WTC11 (cell line): ENCODE data around the gene SESN2. TPM values are rescaled to one million over a fixed set of nuclear protein-coding genes. Genes with fewer than 3 reads are reported as not detected.
A peak's percentile ranks its signal among the peaks of the same experiment; 100 is the strongest.

Source experiments
- ATAC-seq: fragments of 200-7000 bp; cut with Tn5 transposase; 2 replicates; pipeline ENCODE4 v1.10.0; 2021; ENCODE audit warnings: mild to moderate bottlenecking, moderate library complexity
- CTCF ChIA-PET: fragments of 300-600 bp; sonication (Branson Sonifier 250); formaldehyde crosslinking; loops from one replicate; lab custom pipeline; 2021; ENCODE audit warnings: antibody characterized with exemption; lab: Charles Lee
- POLR2A ChIA-PET: fragments of 350-600 bp; sonication (Branson Sonifier 250); formaldehyde crosslinking; loops from one replicate; lab custom pipeline; 2021; ENCODE audit warnings: antibody characterized with exemption; lab: Charles Lee
- DNase-seq: peaks from one replicate; pipeline ENCODE4 v3.0.0; 2021; ENCODE audit warnings: low spot score
- H3K27ac Mint-ChIP-seq: 2 replicates; pipeline ENCODE4 v1.8.0; 2021; ENCODE audit warnings: mixed read lengths
- H3K27me3 Mint-ChIP-seq: 2 replicates; pipeline ENCODE4 v1.8.0; 2021; ENCODE audit warnings: low read depth, mild to moderate bottlenecking, moderate library complexity, mixed read lengths
- H3K36me3 Mint-ChIP-seq: 2 replicates; pipeline ENCODE4 v1.8.0; 2021; ENCODE audit warnings: mixed read lengths
- H3K4me1 Mint-ChIP-seq: 2 replicates; pipeline ENCODE4 v1.8.0; 2022; ENCODE audit warnings: mixed read lengths
- H3K4me3 Mint-ChIP-seq: 2 replicates; pipeline ENCODE4 v1.8.0; 2021; ENCODE audit warnings: mild to moderate bottlenecking, moderate library complexity, mixed read lengths
- H3K9me3 Mint-ChIP-seq: 2 replicates; pipeline ENCODE4 v1.8.0; 2021; ENCODE audit warnings: mixed read lengths
- CREM ChIP-seq: sonication (generic); formaldehyde crosslinking; IDR thresholded peaks from 2 replicates; pipeline ENCODE4 v1.8.1; 2022; ENCODE audit warnings: mild to moderate bottlenecking, missing genetic modification reagents, moderate library complexity
- CTCF ChIP-seq: fragments of 200-600 bp; IDR thresholded peaks from 2 replicates; pipeline ENCODE4 v1.8.0; 2022; ENCODE audit warnings: antibody characterized with exemption
- ELF4 ChIP-seq: sonication (generic); formaldehyde crosslinking; IDR thresholded peaks from 2 replicates; pipeline ENCODE4 v1.8.1; 2022; ENCODE audit warnings: low read depth, mild to moderate bottlenecking, moderate library complexity, missing genetic modification reagents
- FOXJ3 ChIP-seq: sonication (generic); formaldehyde crosslinking; IDR thresholded peaks from 2 replicates; pipeline ENCODE4 v1.9.0; 2021; ENCODE audit warnings: missing genetic modification reagents, mild to moderate bottlenecking, borderline replicate concordance
- FOXP1 ChIP-seq: sonication (generic); formaldehyde crosslinking; IDR thresholded peaks from 2 replicates; pipeline ENCODE4 v1.8.0; 2022; ENCODE audit warnings: missing genetic modification reagents, mild to moderate bottlenecking, moderate library complexity, borderline replicate concordance
- GRHL2 ChIP-seq: fragments of 250-450 bp; sonication (Bioruptor Pico); IDR thresholded peaks from 2 replicates; pipeline ENCODE4 v1.8.0; 2022; ENCODE audit warnings: mild to moderate bottlenecking, moderate library complexity; ENCODE audit not compliant: insufficient replicate concordance, severe bottlenecking
- HMGA2 ChIP-seq: fragments of 250-450 bp; sonication (Bioruptor Pico); IDR thresholded peaks from 2 replicates; pipeline ENCODE4 v1.4.0; 2021; ENCODE audit warnings: mild to moderate bottlenecking, moderate library complexity
- IRF2 ChIP-seq: sonication (generic); formaldehyde crosslinking; IDR thresholded peaks from 2 replicates; pipeline ENCODE4 v1.8.0; 2022; ENCODE audit warnings: low read depth, missing genetic modification reagents, borderline replicate concordance
- OVOL2 ChIP-seq: fragments of 250-450 bp; sonication (Bioruptor Pico); IDR thresholded peaks from 2 replicates; pipeline ENCODE4 v1.9.0; 2021; ENCODE audit warnings: mild to moderate bottlenecking, borderline replicate concordance
- PRDM15 ChIP-seq: sonication (generic); formaldehyde crosslinking; IDR thresholded peaks from 2 replicates; pipeline ENCODE4 v1.8.0; 2022; ENCODE audit warnings: missing genetic modification reagents
- RORB ChIP-seq: fragments of 250-450 bp; sonication (Bioruptor Pico); IDR thresholded peaks from 2 replicates; pipeline ENCODE4 v1.9.0; 2021; ENCODE audit warnings: mild to moderate bottlenecking
- ZBTB21 ChIP-seq: sonication (generic); formaldehyde crosslinking; IDR thresholded peaks from 2 replicates; pipeline ENCODE4 v1.8.1; 2023; ENCODE audit warnings: mild to moderate bottlenecking, missing genetic modification reagents, borderline replicate concordance
- ZMAT4 ChIP-seq: fragments of 250-450 bp; sonication (Bioruptor Pico); IDR thresholded peaks from 2 replicates; pipeline ENCODE4 v1.9.0; 2021; ENCODE audit warnings: mild to moderate bottlenecking
- ZNF317 ChIP-seq: sonication (generic); formaldehyde crosslinking; IDR thresholded peaks from 2 replicates; pipeline ENCODE4 v1.8.1; 2023; ENCODE audit warnings: low read depth, mild to moderate bottlenecking, moderate library complexity, missing genetic modification reagents, borderline replicate concordance
- total RNA-seq: library from RNA; stranded (reverse); gene quantifications from 3 replicates; pipeline ENCODE4 v1.2.3, GENCODE V29; 2021
- TF ChIP-seq, protein P1 (sequence below): fragments of 250-450 bp; sonication (Bioruptor Pico); IDR thresholded peaks from 2 replicates; pipeline ENCODE4 v1.9.0; 2021; ENCODE audit warnings: mild to moderate bottlenecking
- TF ChIP-seq, protein P2 (sequence below): sonication (generic); formaldehyde crosslinking; IDR thresholded peaks from 2 replicates; pipeline ENCODE4 v1.8.1; 2023; ENCODE audit warnings: mild to moderate bottlenecking, missing genetic modification reagents, borderline replicate concordance
- TF ChIP-seq, protein P3 (sequence below): fragments of 250-450 bp; sonication (Bioruptor Pico); IDR thresholded peaks from 2 replicates; pipeline ENCODE4 v1.9.0; 2021; ENCODE audit warnings: moderate library complexity, mild to moderate bottlenecking, inconsistent platforms, borderline replicate concordance

The SESN2 gene
- total RNA-seq, 1 experiment from 2014 or later, result 38.1 TPM

GRCh38 chr1:28246427-28246832 is 12.9 kb upstream of the SESN2 start:
- no peak for DNase-seq
- Mint-ChIP-seq H3K27me3 (no peaks in the 10 kb centered on the region), H3K4me1 (peaks cover 34% of the 10 kb centered on the region), H3K36me3 (no peaks in the 10 kb centered on the region), H3K9me3 (no peaks in the 10 kb centered on the region), H3K27ac (peak overlapping the region; percentile 94), H3K4me3 (peak overlapping the region; percentile 57)
- POLR2A ChIA-PET, result interaction anchor here (0.7 kb wide), 1 partner anchor 248 kb away, joined by 3 read pairs; no protein-coding TSS in a partner anchor
- no peak for ATAC-seq
- no peak for TF ChIP-seq ELF4 (CRISPR knock-in tag)
- TF ChIP-seq, protein P1, sequence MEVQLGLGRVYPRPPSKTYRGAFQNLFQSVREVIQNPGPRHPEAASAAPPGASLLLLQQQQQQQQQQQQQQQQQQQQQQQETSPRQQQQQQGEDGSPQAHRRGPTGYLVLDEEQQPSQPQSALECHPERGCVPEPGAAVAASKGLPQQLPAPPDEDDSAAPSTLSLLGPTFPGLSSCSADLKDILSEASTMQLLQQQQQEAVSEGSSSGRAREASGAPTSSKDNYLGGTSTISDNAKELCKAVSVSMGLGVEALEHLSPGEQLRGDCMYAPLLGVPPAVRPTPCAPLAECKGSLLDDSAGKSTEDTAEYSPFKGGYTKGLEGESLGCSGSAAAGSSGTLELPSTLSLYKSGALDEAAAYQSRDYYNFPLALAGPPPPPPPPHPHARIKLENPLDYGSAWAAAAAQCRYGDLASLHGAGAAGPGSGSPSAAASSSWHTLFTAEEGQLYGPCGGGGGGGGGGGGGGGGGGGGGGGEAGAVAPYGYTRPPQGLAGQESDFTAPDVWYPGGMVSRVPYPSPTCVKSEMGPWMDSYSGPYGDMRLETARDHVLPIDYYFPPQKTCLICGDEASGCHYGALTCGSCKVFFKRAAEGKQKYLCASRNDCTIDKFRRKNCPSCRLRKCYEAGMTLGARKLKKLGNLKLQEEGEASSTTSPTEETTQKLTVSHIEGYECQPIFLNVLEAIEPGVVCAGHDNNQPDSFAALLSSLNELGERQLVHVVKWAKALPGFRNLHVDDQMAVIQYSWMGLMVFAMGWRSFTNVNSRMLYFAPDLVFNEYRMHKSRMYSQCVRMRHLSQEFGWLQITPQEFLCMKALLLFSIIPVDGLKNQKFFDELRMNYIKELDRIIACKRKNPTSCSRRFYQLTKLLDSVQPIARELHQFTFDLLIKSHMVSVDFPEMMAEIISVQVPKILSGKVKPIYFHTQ (CRISPR knock-in tag), result no peak
- no peak for TF ChIP-seq GRHL2 (CRISPR knock-in tag)
- TF ChIP-seq ZMAT4 (CRISPR knock-in tag), result no peak
- TF ChIP-seq OVOL2, result no peak
- TF ChIP-seq CREM, result no peak
- TF ChIP-seq ZNF317 (CRISPR knock-in tag), result no peak
- TF ChIP-seq FOXP1 (CRISPR knock-in tag), result no peak
- TF ChIP-seq, all 79 proteins: peak for 0
- CTCF ChIA-PET, result no interaction called here

GRCh38 chr1:28247612-28248272 is 11.6 kb upstream of the SESN2 start:
- ChIA-PET CTCF (interaction anchor here (0.6 to 3.0 kb wide), 33 partner anchors 12 to 489 kb away, joined by 3 to 79 read pairs (median 6); partner anchors contain the start of genes ATP5IF1, EYA3, MED18 and PHACTR4), POLR2A (interaction anchor here (0.9 to 2.6 kb wide), 11 partner anchors 11 to 334 kb away, joined by 3 to 20 read pairs (median 5); partner anchors contain the start of genes ATP5IF1, MED18, PHACTR4 and SESN2)
- Mint-ChIP-seq H3K27ac (peak overlapping the region; percentile 96), H3K9me3 (no peaks in the 10 kb centered on the region), H3K4me3 (peak overlapping the region; percentile 68), H3K36me3 (no peaks in the 10 kb centered on the region), H3K4me1 (peaks cover 34% of the 10 kb centered on the region), H3K27me3 (no peaks in the 10 kb centered on the region)
- no peak for ATAC-seq
- no peak for DNase-seq
- TF ChIP-seq ZBTB21 (CRISPR knock-in tag) (no peak), CTCF (no peak), ZMAT4 (CRISPR knock-in tag) (no peak), IRF2 (no peak), RORB (CRISPR knock-in tag) (no peak), ZNF317 (CRISPR knock-in tag) (no peak), FOXJ3 (CRISPR knock-in tag) (no peak), HMGA2 (CRISPR knock-in tag) (no peak), PRDM15 (CRISPR knock-in tag) (no peak)
- TF ChIP-seq, protein P2, sequence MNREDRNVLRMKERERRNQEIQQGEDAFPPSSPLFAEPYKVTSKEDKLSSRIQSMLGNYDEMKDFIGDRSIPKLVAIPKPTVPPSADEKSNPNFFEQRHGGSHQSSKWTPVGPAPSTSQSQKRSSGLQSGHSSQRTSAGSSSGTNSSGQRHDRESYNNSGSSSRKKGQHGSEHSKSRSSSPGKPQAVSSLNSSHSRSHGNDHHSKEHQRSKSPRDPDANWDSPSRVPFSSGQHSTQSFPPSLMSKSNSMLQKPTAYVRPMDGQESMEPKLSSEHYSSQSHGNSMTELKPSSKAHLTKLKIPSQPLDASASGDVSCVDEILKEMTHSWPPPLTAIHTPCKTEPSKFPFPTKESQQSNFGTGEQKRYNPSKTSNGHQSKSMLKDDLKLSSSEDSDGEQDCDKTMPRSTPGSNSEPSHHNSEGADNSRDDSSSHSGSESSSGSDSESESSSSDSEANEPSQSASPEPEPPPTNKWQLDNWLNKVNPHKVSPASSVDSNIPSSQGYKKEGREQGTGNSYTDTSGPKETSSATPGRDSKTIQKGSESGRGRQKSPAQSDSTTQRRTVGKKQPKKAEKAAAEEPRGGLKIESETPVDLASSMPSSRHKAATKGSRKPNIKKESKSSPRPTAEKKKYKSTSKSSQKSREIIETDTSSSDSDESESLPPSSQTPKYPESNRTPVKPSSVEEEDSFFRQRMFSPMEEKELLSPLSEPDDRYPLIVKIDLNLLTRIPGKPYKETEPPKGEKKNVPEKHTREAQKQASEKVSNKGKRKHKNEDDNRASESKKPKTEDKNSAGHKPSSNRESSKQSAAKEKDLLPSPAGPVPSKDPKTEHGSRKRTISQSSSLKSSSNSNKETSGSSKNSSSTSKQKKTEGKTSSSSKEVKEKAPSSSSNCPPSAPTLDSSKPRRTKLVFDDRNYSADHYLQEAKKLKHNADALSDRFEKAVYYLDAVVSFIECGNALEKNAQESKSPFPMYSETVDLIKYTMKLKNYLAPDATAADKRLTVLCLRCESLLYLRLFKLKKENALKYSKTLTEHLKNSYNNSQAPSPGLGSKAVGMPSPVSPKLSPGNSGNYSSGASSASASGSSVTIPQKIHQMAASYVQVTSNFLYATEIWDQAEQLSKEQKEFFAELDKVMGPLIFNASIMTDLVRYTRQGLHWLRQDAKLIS, result no peak
- TF ChIP-seq, protein P3, sequence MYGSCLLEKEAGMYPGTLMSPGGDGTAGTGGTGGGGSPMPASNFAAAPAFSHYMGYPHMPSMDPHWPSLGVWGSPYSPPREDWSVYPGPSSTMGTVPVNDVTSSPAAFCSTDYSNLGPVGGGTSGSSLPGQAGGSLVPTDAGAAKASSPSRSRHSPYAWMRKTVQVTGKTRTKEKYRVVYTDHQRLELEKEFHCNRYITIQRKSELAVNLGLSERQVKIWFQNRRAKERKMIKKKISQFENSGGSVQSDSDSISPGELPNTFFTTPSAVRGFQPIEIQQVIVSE, result no peak
